HEK293 (cell line): Measurements from ENCODE around the gene ARGLU1.

ENCODE experiments used
- ATF2 ChIP-seq: fragments of 450-650 bp; formaldehyde crosslinking; IDR thresholded peaks from 2 replicates; pipeline ENCODE4 v1.5.1; 2016; ENCODE audit warnings: missing biosample characterization, missing genetic modification characterization, low read depth
- EGR2 ChIP-seq: fragments of 450-650 bp; formaldehyde crosslinking; IDR thresholded peaks from 2 replicates; pipeline ENCODE4 v1.5.1; 2016; ENCODE audit warnings: low read depth, missing biosample characterization, missing genetic modification characterization
- GFI1B ChIP-seq: fragments of 450-650 bp; formaldehyde crosslinking; IDR thresholded peaks from 2 replicates; pipeline ENCODE4 v1.5.1; 2016; ENCODE audit warnings: missing biosample characterization, missing genetic modification characterization
- KLF10 ChIP-seq: fragments of 450-650 bp; IDR thresholded peaks from 2 replicates; pipeline ENCODE4 v1.5.1; 2018; ENCODE audit warnings: missing biosample characterization, mild to moderate bottlenecking, missing genetic modification characterization
- MEIS1 ChIP-seq: sonication (generic); formaldehyde crosslinking; IDR thresholded peaks from 2 replicates; pipeline ENCODE4 v1.8.1; 2022; ENCODE audit warnings: missing genetic modification reagents, mild to moderate bottlenecking, borderline replicate concordance
- RBAK ChIP-seq: fragments of 450-650 bp; formaldehyde crosslinking; IDR thresholded peaks from 2 replicates; pipeline ENCODE4 v1.5.1; 2016; ENCODE audit warnings: missing biosample characterization, missing genetic modification characterization
- TRIM28 ChIP-seq: IDR thresholded peaks from 2 replicates; pipeline ENCODE4 v1.6.1; 2011; ENCODE audit warnings: low read length, control low read depth, borderline replicate concordance
- ZBTB6 ChIP-seq: fragments of 450-650 bp; formaldehyde crosslinking; IDR thresholded peaks from 2 replicates; pipeline ENCODE4 v1.5.1; 2017; ENCODE audit warnings: missing biosample characterization, missing genetic modification characterization
- ZNF121 ChIP-seq: fragments of 450-650 bp; formaldehyde crosslinking; IDR thresholded peaks from 2 replicates; pipeline ENCODE4 v1.5.1; 2016; ENCODE audit warnings: missing biosample characterization, missing genetic modification characterization
- ZNF140 ChIP-seq: fragments of 450-650 bp; formaldehyde crosslinking; IDR thresholded peaks from 2 replicates; pipeline ENCODE4 v1.5.1; 2016; ENCODE audit warnings: missing biosample characterization, missing genetic modification characterization
- ZNF175 ChIP-seq: fragments of 450-650 bp; formaldehyde crosslinking; IDR thresholded peaks from 2 replicates; pipeline ENCODE4 v1.5.1; 2016; ENCODE audit warnings: missing biosample characterization, missing genetic modification characterization
- ZNF19 ChIP-seq: fragments of 450-650 bp; formaldehyde crosslinking; IDR thresholded peaks from 2 replicates; pipeline ENCODE4; 2016; ENCODE audit warnings: missing biosample characterization, missing genetic modification characterization, low read depth
- ZNF335 ChIP-seq: fragments of 450-650 bp; formaldehyde crosslinking; conservative IDR thresholded peaks from 2 replicates; pipeline ENCODE4 v1.5.1; 2016; ENCODE audit warnings: missing biosample characterization, missing genetic modification characterization
- ZNF362 ChIP-seq: fragments of 450-650 bp; formaldehyde crosslinking; IDR thresholded peaks from 2 replicates; pipeline ENCODE4 v1.5.1; 2016; ENCODE audit warnings: missing biosample characterization, missing genetic modification characterization
- ZNF37A ChIP-seq: fragments of 450-650 bp; IDR thresholded peaks from 2 replicates; pipeline ENCODE4 v1.5.1; 2018; ENCODE audit warnings: missing biosample characterization, missing genetic modification characterization
- ZNF398 ChIP-seq: fragments of 450-650 bp; formaldehyde crosslinking; IDR thresholded peaks from 2 replicates; pipeline ENCODE4 v1.5.1; 2017; ENCODE audit warnings: missing biosample characterization, missing genetic modification characterization
- ZNF513 ChIP-seq: fragments of 450-650 bp; IDR thresholded peaks from 2 replicates; pipeline ENCODE4 v1.5.1; 2018; ENCODE audit warnings: missing biosample characterization, missing genetic modification characterization
- ZNF514 ChIP-seq: fragments of 450-650 bp; formaldehyde crosslinking; IDR thresholded peaks from 2 replicates; pipeline ENCODE4 v1.5.1; 2016; ENCODE audit warnings: missing biosample characterization, missing genetic modification characterization
- ZNF521 ChIP-seq: fragments of 450-650 bp; formaldehyde crosslinking; IDR thresholded peaks from 2 replicates; pipeline ENCODE4 v1.5.1; 2017; ENCODE audit warnings: missing biosample characterization, mild to moderate bottlenecking, missing genetic modification characterization
- ZNF580 ChIP-seq: fragments of 450-650 bp; formaldehyde crosslinking; IDR thresholded peaks from 2 replicates; pipeline ENCODE4 v1.5.1; 2016; ENCODE audit warnings: missing biosample characterization, missing genetic modification characterization
- ZNF629 ChIP-seq: fragments of 450-650 bp; formaldehyde crosslinking; IDR thresholded peaks from 2 replicates; pipeline ENCODE4 v1.5.1; 2017; ENCODE audit warnings: missing biosample characterization, missing genetic modification characterization
- ZNF692 ChIP-seq: fragments of 450-650 bp; formaldehyde crosslinking; IDR thresholded peaks from 2 replicates; pipeline ENCODE4 v1.5.1; 2016; ENCODE audit warnings: missing biosample characterization, missing genetic modification characterization
- ZNF768 ChIP-seq: fragments of 450-650 bp; formaldehyde crosslinking; IDR thresholded peaks from 2 replicates; pipeline ENCODE4 v1.5.1; 2018; ENCODE audit warnings: missing biosample characterization, mild to moderate bottlenecking, missing genetic modification characterization
- ZNF792 ChIP-seq: fragments of 450-650 bp; formaldehyde crosslinking; IDR thresholded peaks from 2 replicates; pipeline ENCODE4 v1.5.1; 2016; ENCODE audit warnings: missing biosample characterization, missing genetic modification characterization
- ZSCAN5A ChIP-seq: fragments of 450-650 bp; formaldehyde crosslinking; IDR thresholded peaks from 2 replicates; pipeline ENCODE4 v1.5.1; 2016; ENCODE audit warnings: missing biosample characterization, missing genetic modification characterization

Gene ARGLU1

GRCh38 chr13:106570299-106570852, 2.4 kb upstream of the ARGLU1 start (continued):
- TF ChIP-seq ZNF362 (tag by site-specific recombination) (no peak), RBAK (tag by site-specific recombination) (no peak), EGR2 (no peak), ZNF140 (tag by site-specific recombination) (no peak), ZNF398 (tag by site-specific recombination) (no peak), ZSCAN5A (tag by site-specific recombination) (no peak), GFI1B (no peak), TRIM28 (no peak), ZNF37A (tag by site-specific recombination) (no peak), ZNF513 (tag by site-specific recombination) (no peak), ZNF121 (tag by site-specific recombination) (no peak), ZNF692 (tag by site-specific recombination) (no peak), ZNF792 (no peak), ZNF629 (tag by site-specific recombination) (peak; percentile 82), ZNF514 (tag by site-specific recombination) (no peak), MEIS1 (CRISPR knock-in tag) (no peak), ZNF521 (tag by site-specific recombination) (no peak), ATF2 (tag by site-specific recombination) (0 out of 2 replicates have a peak, but pooled peaks have one; percentile 30), KLF10 (tag by site-specific recombination) (peak; percentile 84), ZNF580 (no peak), ZNF19 (no peak), ZBTB6 (tag by site-specific recombination) (no peak), ZNF768 (no peak), ZNF175 (no peak), ZNF335 (tag by site-specific recombination) (no peak)
